Erythroblast (primary cell): Measurements from ENCODE around the gene CBL.

Experiments
- GATA1 ChIP-seq: IDR thresholded peaks from 2 replicates; pipeline ENCODE4 v1.6.1; 2011; ENCODE audit warnings: low read depth, mild to moderate bottlenecking, control low read depth, low read length, moderate library complexity
- POLR2A ChIP-seq: IDR thresholded peaks from 2 replicates; pipeline ENCODE4 v1.6.1; 2011; ENCODE audit warnings: mild to moderate bottlenecking, low read length

GRCh38 chr11:119189393-119189792 is 16.7 kb upstream of the CBL start:
- TF ChIP-seq POLR2A, result no peak
- no peak for TF ChIP-seq GATA1
